ENCODE measurements around the gene MAP3K19. TPM values are rescaled to one million over a fixed set of nuclear protein-coding genes. Genes with fewer than 3 reads are reported as not detected.

Gene MAP3K19
- total RNA-seq, 2 donors from 2014 or later: not detected

GRCh38 chr2:134917888-134918525, 129.2 kb downstream of the MAP3K19 start:
- TF ChIP-seq POLR2A (IDR thresholded peaks at IDR 0.05): peak; percentile 84 to 95 (median 92)
- TF ChIP-seq CTCF (IDR thresholded peaks at IDR 0.05): peak in 5 of 7 experiments; percentile 22 to 66 (median 59)
- Histone ChIP-seq H3K4me3 (peak overlapping the region; percentile 14 to 44), H3K36me3 (replicated peaks in 1 of 2; ENCODE audit: insufficient read depth in 1 of 2, low read depth in 2 of 2) (no peaks in the 10 kb centered on the region), H3K4me1 (peaks cover 39% of the 10 kb centered on the region), H3K27me3 (no peaks in the 10 kb centered on the region), H3K9me3 (no peaks in the 10 kb centered on the region), H3K27ac (peak overlapping the region; percentile 95 to 99 (median 97))
- ATAC-seq (peak; percentile 77), DNase-seq (peak in 2 of 4 donors; percentile 89 to 91)
- intact Hi-C loops (cut with DNase I): no loop called here
- WGBS, 2 donors: 0% methylated on average over 36 to 38 of the region's 38 CpGs

GRCh38 chr2:134917360-134917865, 129.8 kb downstream of the MAP3K19 start:
- no peaks in the 10 kb centered on the region for H3K9me3 ChIP-seq
- WGBS, 2 donors: 11 to 14% methylated on average over 16 of the region's 16 CpGs
- no peak for ATAC-seq

More at GRCh38 chr2:134917360-134917865, 129.8 kb downstream of the MAP3K19 start:
- no peaks in the 10 kb centered on the region for H3K27me3 ChIP-seq
- H3K4me1 ChIP-seq: peaks cover 33% of the 10 kb centered on the region
- peak overlapping the region; percentile 95 to 99 (median 97) for H3K27ac ChIP-seq
- DNase-seq: peak in 3 of 4 donors; percentile 25 to 32 (median 27)
- no peaks in the 10 kb centered on the region for H3K36me3 ChIP-seq (replicated peaks in 1 of 2; ENCODE audit: insufficient read depth in 1 of 2, low read depth in 2 of 2)
- no peak for TF ChIP-seq POLR2A (IDR thresholded peaks at IDR 0.05)
- TF ChIP-seq CTCF (IDR thresholded peaks at IDR 0.05): no peak
- intact Hi-C loops (cut with DNase I): no loop called here
- peak overlapping the region; percentile 6 to 44 for H3K4me3 ChIP-seq

Other genes with a start within 250 kb of the MAP3K19 start
- gene ACMSD, start 208.8 kb downstream of the MAP3K19 start, total RNA-seq: under 1 TPM in 1 of 2 donors, not detected in 1; 0.52 TPM
- 10 to 100 TPM; 19.1 to 32.7 TPM for gene CCNT2, start 128.6 kb downstream of the MAP3K19 start, total RNA-seq
- gene RAB3GAP1, start 4.8 kb upstream of the MAP3K19 start, total RNA-seq: 10 to 100 TPM; 29.3 to 39.2 TPM